Spinal cord (tissue), 10 donors: ENCODE data around the gene BCL2L14. TPM values are rescaled to one million over a fixed set of nuclear protein-coding genes. Genes with fewer than 3 reads are reported as not detected.
A peak's percentile ranks its signal among the peaks of the same experiment; 100 is the strongest.

Experiments used
- DNase-seq, 6 donors: peaks; one replicate each; pipeline versions ENCODE4 v3.0.0 to v3.0.0-alpha.2; 2013 to 2015; ENCODE audit warnings: low spot score in 6 of 6, low read depth in 4 of 6
- H3K27ac ChIP-seq: one replicate; pipeline ENCODE4 v1.5.1; 2013; ENCODE audit warnings: low read depth, low read length, control low read depth
- H3K27me3 ChIP-seq: one replicate; pipeline ENCODE4 v1.6.1; 2013; ENCODE audit warnings: low read length; ENCODE audit not compliant: control insufficient read depth, insufficient read depth
- H3K36me3 ChIP-seq: one replicate; pipeline ENCODE4 v1.6.1; 2013; ENCODE audit warnings: low read length; ENCODE audit not compliant: control insufficient read depth, insufficient read depth
- H3K4me1 ChIP-seq: one replicate; pipeline ENCODE4 v1.6.1; 2013; ENCODE audit warnings: low read length; ENCODE audit not compliant: control insufficient read depth, insufficient read depth
- H3K4me3 ChIP-seq: one replicate; pipeline ENCODE4 v1.5.1; 2013; ENCODE audit warnings: low read depth, low read length, control low read depth
- H3K9me3 ChIP-seq: one replicate; pipeline ENCODE4 v1.6.1; 2013; ENCODE audit warnings: low read length; ENCODE audit not compliant: control insufficient read depth, insufficient read depth
- WGBS: methylation state at CpG from one replicate; pipeline ENCODE4 v1.1.5; 2013; ENCODE audit warnings: missing lambda C conversion rate; ENCODE audit not compliant: insufficient coverage; 5-methylcytosine and 5-hydroxymethylcytosine counted together
- polyA plus RNA-seq, 2 donors: library from polyadenylated mRNA; unstranded; fragments of 120-200 nt; gene quantifications; one replicate each; pipeline ENCODE4 v1.2.1, GENCODE V29; 2013; ENCODE audit not compliant: insufficient read length in 2 of 2
- total RNA-seq, 2 donors: library from RNA; depleted of rRNA in 1 of 2; stranded (reverse); fragments of 120-200 nt in 1 of 2; fragments of >200 nt in 1 of 2; gene quantifications; one replicate each; pipeline versions ENCODE4 v1.2.3 to v1.2.4, GENCODE V29; 2013 to 2014
- donor health status: healthy.

BCL2L14 gene
- total and polyA plus RNA-seq, 4 donors: 0.25 to 1.0 TPM; not detected in 2

DNA sequence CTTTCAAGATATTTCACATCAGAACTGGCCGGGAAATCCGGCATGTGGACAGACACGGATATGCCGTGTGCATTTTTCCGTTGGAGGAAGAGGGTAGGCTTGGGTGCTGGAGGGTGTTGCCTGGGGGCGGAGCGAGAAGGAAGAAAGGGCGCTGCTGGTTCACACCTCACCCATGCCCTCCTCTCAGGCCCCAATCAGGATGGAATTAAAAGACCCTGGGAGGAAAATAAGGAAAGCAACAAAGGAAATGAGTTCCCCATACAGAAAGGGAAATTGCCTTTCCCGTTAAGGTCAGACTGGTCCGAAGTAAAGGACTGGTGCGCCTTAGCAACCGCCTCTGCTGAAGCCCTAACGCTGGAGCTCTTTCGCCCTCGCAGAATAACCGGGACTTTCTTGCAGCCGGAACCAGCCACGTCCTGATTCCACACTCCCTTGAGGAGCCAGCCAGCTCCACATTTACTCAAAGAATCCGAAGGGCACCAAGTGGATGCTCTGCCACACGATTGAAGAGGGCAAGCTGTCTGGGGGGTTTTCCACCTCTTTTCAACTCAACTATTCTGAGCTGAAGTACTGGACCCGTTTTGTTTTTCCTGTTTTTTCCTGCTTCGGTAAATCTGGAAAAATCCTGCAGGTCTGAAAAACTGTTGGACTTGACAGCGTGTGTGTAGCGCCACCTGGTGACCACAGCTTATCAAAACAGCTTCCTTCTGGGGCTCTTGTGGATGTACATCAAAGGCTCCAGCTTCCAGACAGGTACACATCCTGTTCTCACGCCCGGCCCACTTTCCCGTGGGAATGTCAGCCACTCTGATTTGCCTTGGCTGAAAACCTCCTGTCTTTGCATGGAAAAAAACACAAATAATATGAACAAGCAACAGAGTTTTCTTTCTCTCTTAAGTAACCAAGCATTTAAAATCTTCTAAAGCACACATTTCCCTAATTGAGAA lies 37.6 kb upstream of the BCL2L14 start:
- Histone ChIP-seq H3K4me3 (peak overlapping the region; percentile 47), H3K27me3 (no peaks in the 10 kb centered on the region), H3K27ac (peak overlapping the region; percentile 71), H3K4me1 (peaks cover 12% of the 10 kb centered on the region), H3K9me3 (no peaks in the 10 kb centered on the region), H3K36me3 (no peaks in the 10 kb centered on the region)
- peak; percentile 82 to 97 (median 92) for DNase-seq
- 11% methylated on average over 24 of the region's 27 CpGs for WGBS

DNA sequence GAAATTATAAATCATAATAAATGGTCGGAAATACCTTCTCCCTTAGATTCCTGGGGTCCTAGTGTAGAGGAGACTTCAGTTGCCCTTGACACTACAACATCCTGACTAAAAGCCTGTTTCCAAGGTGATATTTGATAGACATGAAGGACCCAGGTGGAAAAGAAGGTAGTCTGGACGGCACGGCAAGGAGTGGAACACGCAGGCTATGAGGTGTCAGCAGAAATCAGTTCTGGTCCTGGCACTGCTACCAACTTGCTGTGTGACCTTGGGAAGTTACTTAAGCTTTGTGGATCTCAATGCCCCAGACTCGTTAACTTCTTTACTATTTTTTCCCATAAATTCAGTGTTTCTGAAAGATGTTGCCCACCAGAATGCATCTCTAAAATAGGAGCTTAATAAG lies 36.9 kb upstream of the BCL2L14 start:
- no peaks in the 10 kb centered on the region for H3K9me3 ChIP-seq
- H3K27me3 ChIP-seq: no peaks in the 10 kb centered on the region
- no peak overlapping the region for H3K27ac ChIP-seq
- DNase-seq: no peak
- peaks cover 12% of the 10 kb centered on the region for H3K4me1 ChIP-seq
- no peak overlapping the region for H3K4me3 ChIP-seq
- whole genome bisulfite sequencing: 77% methylated on average over 3 of the region's 5 CpGs
- H3K36me3 ChIP-seq: no peaks in the 10 kb centered on the region

DNA sequence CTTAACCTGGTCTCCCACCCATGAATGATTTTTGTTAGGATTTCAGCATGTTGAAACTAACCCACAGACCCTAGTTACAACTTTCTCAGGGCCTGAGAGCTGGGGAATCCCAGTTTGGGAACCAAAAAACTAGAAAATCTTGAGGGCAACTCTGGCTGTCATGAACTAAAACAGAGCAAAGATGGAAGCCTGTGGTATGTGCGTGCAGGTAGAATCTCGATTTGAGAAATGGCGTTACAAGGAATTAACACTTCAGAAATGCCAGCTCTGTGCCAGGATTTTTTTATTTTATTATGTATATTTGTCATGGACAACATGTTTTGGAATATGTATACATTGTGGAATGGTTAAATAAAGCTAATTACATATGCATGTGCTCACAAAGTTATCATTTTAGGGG lies 36.4 kb upstream of the BCL2L14 start:
- Histone ChIP-seq H3K27me3 (no peaks in the 10 kb centered on the region), H3K4me3 (no peak overlapping the region), H3K9me3 (no peaks in the 10 kb centered on the region), H3K27ac (no peak overlapping the region), H3K4me1 (peaks cover 12% of the 10 kb centered on the region), H3K36me3 (no peaks in the 10 kb centered on the region)
- no peak for DNase-seq
- 100% methylated on average over 1 of the region's 3 CpGs for whole genome bisulfite sequencing

DNA sequence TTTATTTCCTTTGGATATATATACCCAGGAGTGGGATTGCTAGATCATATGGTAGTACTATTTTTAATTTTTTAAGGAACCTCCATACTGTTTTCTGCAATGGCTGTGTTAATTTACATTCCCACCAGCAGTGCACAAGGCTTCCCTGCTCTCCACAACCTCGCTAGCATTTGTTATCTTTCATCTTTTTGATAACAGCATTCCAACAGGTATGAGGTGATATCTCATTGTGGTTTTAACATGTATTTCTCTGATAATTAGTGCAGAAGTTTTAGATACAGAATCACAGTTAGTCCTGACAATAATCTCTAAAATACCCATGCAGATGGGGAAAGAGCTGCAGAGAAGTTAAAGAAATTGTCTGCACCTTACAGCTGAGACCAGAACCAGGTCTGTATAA lies 35.5 kb upstream of the BCL2L14 start:
- no CpG with 5 or more reads among the region's 1 CpG for WGBS
- no peaks in the 10 kb centered on the region for H3K9me3 ChIP-seq
- peaks cover 12% of the 10 kb centered on the region for H3K4me1 ChIP-seq
- DNase-seq: no peak
- no peaks in the 10 kb centered on the region for H3K36me3 ChIP-seq
- no peak overlapping the region for H3K4me3 ChIP-seq
- H3K27me3 ChIP-seq: no peaks in the 10 kb centered on the region
- H3K27ac ChIP-seq: no peak overlapping the region

DNA sequence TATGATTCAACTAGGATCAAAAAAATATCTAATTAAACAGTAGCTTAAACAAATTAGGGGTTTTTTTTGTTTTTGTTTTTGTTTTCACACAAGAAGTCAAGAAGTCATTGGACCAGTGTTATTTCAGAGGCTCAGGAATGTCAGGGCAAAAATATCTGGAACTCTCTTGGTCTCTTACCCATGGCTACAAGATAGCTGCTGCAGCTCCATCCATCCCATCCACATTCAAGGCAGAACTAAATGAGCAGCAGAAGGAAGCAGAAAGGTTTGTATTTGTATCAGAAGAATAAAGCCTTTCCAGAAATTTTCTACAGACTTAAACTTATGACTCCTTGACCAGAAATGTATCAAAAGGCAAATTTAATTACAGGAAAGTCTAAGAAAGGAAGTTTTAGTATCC lies 33.8 kb upstream of the BCL2L14 start:
- peaks cover 12% of the 10 kb centered on the region for H3K4me1 ChIP-seq
- no peak overlapping the region for H3K4me3 ChIP-seq
- no peaks in the 10 kb centered on the region for H3K27me3 ChIP-seq
- no peaks in the 10 kb centered on the region for H3K9me3 ChIP-seq
- no peak overlapping the region for H3K27ac ChIP-seq
- no peaks in the 10 kb centered on the region for H3K36me3 ChIP-seq
- no peak for DNase-seq

DNA sequence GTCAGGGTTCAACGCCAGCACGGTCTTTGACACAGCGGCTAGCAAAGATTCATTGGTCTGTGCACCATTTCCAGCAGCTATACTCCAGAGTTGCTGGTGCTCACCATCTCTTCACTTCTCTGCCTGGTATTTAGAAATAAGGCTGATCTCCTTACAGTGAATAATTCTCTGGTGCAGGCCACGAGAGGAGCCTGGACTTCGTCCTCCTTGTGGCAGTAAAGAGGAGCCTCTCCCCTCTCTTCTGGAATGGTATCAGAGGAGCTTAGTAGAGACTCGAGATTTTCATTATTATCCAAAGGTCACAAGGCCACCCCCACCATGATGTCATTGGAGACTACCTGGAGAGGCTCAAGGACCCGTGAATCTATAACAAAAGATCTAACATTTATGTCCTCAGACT lies 30.8 kb upstream of the BCL2L14 start:
- Histone ChIP-seq H3K36me3 (no peaks in the 10 kb centered on the region), H3K27me3 (no peaks in the 10 kb centered on the region), H3K4me1 (no peaks in the 10 kb centered on the region), H3K9me3 (no peaks in the 10 kb centered on the region), H3K4me3 (no peak overlapping the region), H3K27ac (no peak overlapping the region)
- 77% methylated on average over 4 of the region's 7 CpGs for WGBS
- DNase-seq: no peak

DNA sequence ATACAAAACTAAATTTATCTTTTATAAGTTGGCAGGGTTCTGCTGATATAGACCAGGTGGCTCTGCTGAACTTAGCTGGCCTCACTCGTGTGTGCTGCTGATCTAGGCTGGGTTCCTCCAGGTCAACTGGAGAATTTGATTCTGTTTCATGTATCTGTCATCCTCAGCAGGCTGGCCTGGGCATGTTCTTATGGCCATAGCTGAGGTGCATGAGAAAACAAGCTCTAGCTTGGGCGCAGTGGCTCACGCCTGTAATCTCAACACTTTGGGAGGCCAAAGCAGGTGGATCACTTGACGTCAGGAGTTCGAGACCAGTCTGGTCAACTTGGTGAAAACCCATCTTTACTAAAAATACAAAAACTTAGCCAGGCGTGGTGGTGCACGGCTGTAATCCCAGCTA lies 24.3 kb upstream of the BCL2L14 start:
- H3K27me3 ChIP-seq: no peaks in the 10 kb centered on the region
- no peaks in the 10 kb centered on the region for H3K9me3 ChIP-seq
- H3K4me1 ChIP-seq: no peaks in the 10 kb centered on the region
- WGBS: 98% methylated on average over 7 of the region's 7 CpGs
- no peak overlapping the region for H3K27ac ChIP-seq
- DNase-seq: no peak
- H3K36me3 ChIP-seq: no peaks in the 10 kb centered on the region
- no peak overlapping the region for H3K4me3 ChIP-seq

DNA sequence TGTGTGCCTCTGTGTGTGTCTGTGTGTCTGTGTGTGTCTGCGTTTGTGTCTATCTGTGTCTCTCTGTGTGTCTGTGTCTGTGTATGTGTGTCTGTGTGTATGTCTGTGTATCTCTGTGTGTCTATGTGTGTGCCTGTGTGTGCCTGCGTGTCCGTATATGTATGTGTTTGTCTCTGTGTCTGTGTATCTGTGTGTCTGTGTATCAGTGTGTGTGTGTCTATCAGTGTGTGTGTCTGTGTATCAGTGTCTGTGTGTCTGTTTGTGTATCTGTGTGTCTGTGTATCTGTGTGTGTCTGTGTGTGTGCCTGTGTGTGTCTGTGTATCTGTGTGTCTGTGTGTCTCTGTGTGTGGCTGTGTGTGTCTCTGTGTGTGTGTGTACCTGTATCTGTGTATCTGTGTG lies 23.1 kb upstream of the BCL2L14 start:
- no peaks in the 10 kb centered on the region for H3K36me3 ChIP-seq
- H3K4me1 ChIP-seq: no peaks in the 10 kb centered on the region
- no peaks in the 10 kb centered on the region for H3K27me3 ChIP-seq
- WGBS: 98% methylated on average over 3 of the region's 3 CpGs
- no peak for DNase-seq
- H3K27ac ChIP-seq: no peak overlapping the region
- H3K4me3 ChIP-seq: no peak overlapping the region
- no peaks in the 10 kb centered on the region for H3K9me3 ChIP-seq

DNA sequence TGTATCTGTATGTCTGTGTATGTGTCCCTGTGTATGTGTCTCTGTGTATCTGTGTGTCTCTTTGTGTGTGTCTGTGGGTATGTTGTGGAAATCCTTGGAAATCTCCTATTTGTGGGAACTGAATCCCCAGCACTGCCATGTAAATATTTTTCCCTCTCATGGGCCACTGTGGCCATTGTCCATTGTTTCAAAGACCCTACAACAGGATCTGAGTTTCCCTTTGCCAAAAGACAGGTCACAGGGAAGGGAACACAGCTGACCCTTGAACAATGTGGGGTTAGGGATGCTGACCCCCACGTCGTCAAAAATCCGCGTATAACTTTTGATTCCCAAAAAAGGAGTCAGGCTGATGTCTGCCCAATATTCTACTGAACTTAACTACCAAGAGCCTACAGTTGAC lies 22.5 kb upstream of the BCL2L14 start:
- no peak for DNase-seq
- Histone ChIP-seq H3K36me3 (no peaks in the 10 kb centered on the region), H3K4me1 (no peaks in the 10 kb centered on the region), H3K4me3 (no peak overlapping the region), H3K27ac (no peak overlapping the region), H3K9me3 (no peaks in the 10 kb centered on the region), H3K27me3 (no peaks in the 10 kb centered on the region)
- WGBS: no CpG with 5 or more reads among the region's 4 CpGs

DNA sequence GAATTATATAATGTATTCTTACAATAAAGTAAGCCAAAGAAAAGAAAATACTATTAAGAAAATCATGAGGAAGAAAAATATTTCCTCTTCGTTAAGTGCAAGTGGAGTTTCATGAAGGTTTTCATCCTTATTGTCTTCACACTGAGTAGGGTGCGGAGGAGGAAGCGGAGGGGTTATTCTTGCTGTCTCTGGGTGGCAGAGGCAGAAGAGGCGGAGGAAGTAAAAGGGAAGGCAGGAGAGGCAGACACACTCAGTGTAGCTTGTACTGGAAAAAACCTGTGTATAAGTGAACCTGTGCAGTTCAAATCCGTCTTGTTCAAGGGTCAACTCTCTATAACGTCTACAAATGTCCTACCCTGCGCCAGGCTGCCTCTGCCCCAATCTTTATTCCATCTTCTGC lies 22.0 kb upstream of the BCL2L14 start:
- Histone ChIP-seq H3K27me3 (no peaks in the 10 kb centered on the region), H3K4me1 (no peaks in the 10 kb centered on the region), H3K27ac (no peak overlapping the region), H3K4me3 (no peak overlapping the region), H3K36me3 (no peaks in the 10 kb centered on the region), H3K9me3 (no peaks in the 10 kb centered on the region)
- WGBS: 99% methylated on average over 7 of the region's 7 CpGs
- no peak for DNase-seq
